Omental fat pad (tissue), 4 donors: Measurements from ENCODE around the gene AKT1. TPM values are rescaled to one million over a fixed set of nuclear protein-coding genes. Genes with fewer than 3 reads are reported as not detected.

ENCODE experiments used
- ATAC-seq: fragments of 150-250 bp; one replicate; pipeline ENCODE4 v1.9.1; 2016; ENCODE audit warnings: mild to moderate bottlenecking, moderate library complexity; ENCODE audit not compliant: low FRiP score
- DNase-seq: peaks from one replicate; pipeline ENCODE4 v3.0.0-alpha.2; 2019; ENCODE audit warnings: low spot score
- CTCF ChIP-seq, 3 donors: fragments of 450-650 bp; IDR thresholded peaks; one replicate each; pipeline ENCODE4 v1.5.1; 2016 to 2017; ENCODE audit warnings: antibody characterized with exemption in 3 of 3, mild to moderate bottlenecking in 3 of 3, moderate library complexity in 2 of 3
- total RNA-seq, 4 donors: library from RNA; depleted of rRNA; stranded (reverse); fragments of >200 nt; gene quantifications; one replicate each; pipeline ENCODE4 v1.1.0, GENCODE V29; 2016

AKT1 gene
- total RNA-seq, 4 donors from 2014 or later = 104 to 121 (median 107) TPM

- no peak for DNase-seq
- no peak for ATAC-seq
- TF ChIP-seq CTCF (IDR thresholded peaks at IDR 0.05) = no peak
Measured at GRCh38 chr14:104734991-104735779, 60.4 kb downstream of the AKT1 start.

- no peak for DNase-seq
- ATAC-seq = no peak
- TF ChIP-seq CTCF (IDR thresholded peaks at IDR 0.05) = no peak
Measured at GRCh38 chr14:104734601-104734990, 61.0 kb downstream of the AKT1 start.

GRCh38 chr14:104734051-104734587 lies 61.4 kb downstream of the AKT1 start:
- no peak for ATAC-seq

GRCh38 chr14:104732931-104733681 lies 62.4 kb downstream of the AKT1 start:
- TF ChIP-seq CTCF (IDR thresholded peaks at IDR 0.05) = no peak
- DNase-seq (no peak), ATAC-seq (no peak)

More at GRCh38 chr14:104734051-104734587, 61.4 kb downstream of the AKT1 start:
- TF ChIP-seq CTCF (IDR thresholded peaks at IDR 0.05) = no peak
- DNase-seq = no peak

GRCh38 chr14:104732355-104732804 lies 63.2 kb downstream of the AKT1 start:
- TF ChIP-seq CTCF (IDR thresholded peaks at IDR 0.05) = no peak
- DNase-seq = no peak
- ATAC-seq = peak; percentile 17

GRCh38 chr14:104731320-104732294 lies 63.9 kb downstream of the AKT1 start:
- DNase-seq = no peak
- TF ChIP-seq CTCF (IDR thresholded peaks at IDR 0.05) = no peak
- ATAC-seq = no peak
